HEK293 (cell line): ENCODE data around the gene AHRR.

Experiments used
- TRIM28 ChIP-seq: IDR thresholded peaks from 2 replicates; pipeline ENCODE4 v1.6.1; 2011; ENCODE audit warnings: low read length, control low read depth, borderline replicate concordance
- ZBTB8A ChIP-seq: fragments of 450-650 bp; formaldehyde crosslinking; IDR thresholded peaks from 2 replicates; pipeline ENCODE4 v1.5.1; 2016; ENCODE audit warnings: missing biosample characterization, missing genetic modification characterization
- TF ChIP-seq, protein P1 (sequence below): fragments of 450-650 bp; formaldehyde crosslinking; IDR thresholded peaks from 2 replicates; pipeline ENCODE4 v1.5.1; 2016; ENCODE audit warnings: missing biosample characterization, missing genetic modification characterization

DNA sequence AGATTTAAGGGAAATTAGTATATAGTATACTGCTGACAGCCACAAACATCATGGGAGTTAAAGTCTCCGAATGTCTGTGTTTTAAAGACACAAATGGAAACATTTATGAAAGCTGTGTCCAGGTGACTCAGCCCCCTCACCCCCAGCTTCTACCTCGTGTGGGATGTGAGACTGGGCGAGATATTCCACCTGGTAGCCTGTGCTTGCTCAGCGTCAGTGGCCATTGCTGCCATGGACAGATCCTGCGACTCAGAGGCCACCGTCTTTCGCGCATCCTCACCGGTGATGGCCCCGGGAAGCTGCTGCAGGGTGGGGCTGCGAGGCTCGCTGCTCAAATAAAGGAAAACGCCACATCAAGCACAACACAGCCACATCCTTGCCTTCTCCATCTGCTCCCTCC lies 90.2 kb downstream of the AHRR start:
- TF ChIP-seq ZBTB8A (tag by site-specific recombination), result no peak
- no peak for TF ChIP-seq TRIM28
- TF ChIP-seq, protein P1, sequence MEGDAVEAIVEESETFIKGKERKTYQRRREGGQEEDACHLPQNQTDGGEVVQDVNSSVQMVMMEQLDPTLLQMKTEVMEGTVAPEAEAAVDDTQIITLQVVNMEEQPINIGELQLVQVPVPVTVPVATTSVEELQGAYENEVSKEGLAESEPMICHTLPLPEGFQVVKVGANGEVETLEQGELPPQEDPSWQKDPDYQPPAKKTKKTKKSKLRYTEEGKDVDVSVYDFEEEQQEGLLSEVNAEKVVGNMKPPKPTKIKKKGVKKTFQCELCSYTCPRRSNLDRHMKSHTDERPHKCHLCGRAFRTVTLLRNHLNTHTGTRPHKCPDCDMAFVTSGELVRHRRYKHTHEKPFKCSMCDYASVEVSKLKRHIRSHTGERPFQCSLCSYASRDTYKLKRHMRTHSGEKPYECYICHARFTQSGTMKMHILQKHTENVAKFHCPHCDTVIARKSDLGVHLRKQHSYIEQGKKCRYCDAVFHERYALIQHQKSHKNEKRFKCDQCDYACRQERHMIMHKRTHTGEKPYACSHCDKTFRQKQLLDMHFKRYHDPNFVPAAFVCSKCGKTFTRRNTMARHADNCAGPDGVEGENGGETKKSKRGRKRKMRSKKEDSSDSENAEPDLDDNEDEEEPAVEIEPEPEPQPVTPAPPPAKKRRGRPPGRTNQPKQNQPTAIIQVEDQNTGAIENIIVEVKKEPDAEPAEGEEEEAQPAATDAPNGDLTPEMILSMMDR (tag by site-specific recombination), result no peak
